Panc1 (cell line): Measurements from ENCODE around the gene ELK3.

ENCODE experiments used
- CTCF ChIP-seq: fragments of 450-650 bp; IDR thresholded peaks from 2 replicates; pipeline ENCODE4 v1.5.1; 2017; ENCODE audit warnings: mild to moderate bottlenecking
- POLR2AphosphoS5 ChIP-seq: IDR thresholded peaks from 2 replicates; pipeline ENCODE4 v1.6.1; 2012; ENCODE audit warnings: mild to moderate bottlenecking, low read depth, low read length, moderate library complexity
- REST ChIP-seq, 2 experiments: IDR thresholded peaks; 2 replicates each; pipeline ENCODE4 v1.6.1; 2011 to 2012; ENCODE audit warnings: low read depth in 2 of 2, control low read depth in 1 of 2, low read length in 1 of 2, mild to moderate bottlenecking in 1 of 2, moderate library complexity in 1 of 2; ENCODE audit not compliant: insufficient read depth in 1 of 2

- TF ChIP-seq CTCF (no peak), REST (IDR thresholded peaks at IDR 0.05; ENCODE audit: insufficient read depth in 1 of 2, low read depth in 2 of 2, low read length in 1 of 2) (no peak), POLR2AphosphoS5 (no peak)
Measured at GRCh38 chr12:96199464-96199863, 5.3 kb downstream of the ELK3 start.
